Smooth muscle cell (in vitro differentiated cells): ENCODE results near the gene SCTR. TPM values are rescaled to one million over a fixed set of nuclear protein-coding genes. Genes with fewer than 3 reads are reported as not detected.

Experiments used
- DNase-seq: peaks from one replicate; lab custom pipeline; 2025; ENCODE audit not compliant: unreplicated experiment; lab: John Stamatoyannopoulos, UW
- H2AFZ ChIP-seq: fragments of 200-600 bp; sonication (generic); 2 replicates; pipeline ENCODE4 v1.6.0; 2016; ENCODE audit warnings: antibody characterized with exemption, low read depth, mild to moderate bottlenecking
- H3F3A ChIP-seq: fragments of 200-600 bp; sonication (generic); 2 replicates; pipeline ENCODE4 v1.6.0; 2017; ENCODE audit warnings: antibody characterized with exemption, low read depth
- H3K27ac ChIP-seq: fragments of 200-600 bp; sonication (generic); 2 replicates; pipeline ENCODE4 v1.5.1; 2016; ENCODE audit warnings: low read depth, mild to moderate bottlenecking
- H3K27me3 ChIP-seq: fragments of 200-600 bp; sonication (generic); 2 replicates; pipeline ENCODE4 v1.6.1; 2016; ENCODE audit warnings: low read depth, mild to moderate bottlenecking
- H3K36me3 ChIP-seq: fragments of 200-600 bp; sonication (generic); 2 replicates; pipeline ENCODE4 v1.5.1; 2016; ENCODE audit warnings: low read depth
- H3K4me1 ChIP-seq: fragments of 200-600 bp; sonication (generic); 2 replicates; pipeline ENCODE4 v1.5.1; 2016; ENCODE audit warnings: low read depth
- H3K4me2 ChIP-seq: fragments of 200-600 bp; sonication (generic); 2 replicates; pipeline ENCODE4 v1.6.0; 2016; ENCODE audit warnings: mild to moderate bottlenecking
- H3K4me3 ChIP-seq: fragments of 200-600 bp; sonication (generic); 2 replicates; pipeline ENCODE4 v1.5.1; 2016; ENCODE audit warnings: mild to moderate bottlenecking
- H3K79me2 ChIP-seq: fragments of 200-600 bp; sonication (generic); 2 replicates; pipeline ENCODE4 v1.6.0; 2016; ENCODE audit warnings: low read depth, mild to moderate bottlenecking
- H3K9ac ChIP-seq: fragments of 200-600 bp; sonication (generic); 2 replicates; pipeline ENCODE4 v1.6.0; 2016; ENCODE audit warnings: low read depth
- H3K9me3 ChIP-seq: fragments of 200-600 bp; sonication (generic); replicated peaks from 2 replicates; pipeline ENCODE4 v1.5.1; 2016; ENCODE audit warnings: low read depth
- H4K20me1 ChIP-seq: fragments of 200-600 bp; sonication (generic); 2 replicates; pipeline ENCODE4 v1.6.0; 2016; ENCODE audit warnings: low read depth
- CTCF ChIP-seq: fragments of 200-600 bp; sonication (generic); IDR thresholded peaks from 2 replicates; pipeline ENCODE4 v1.5.1; 2017; ENCODE audit warnings: borderline replicate concordance, mild to moderate bottlenecking, antibody characterized with exemption; ENCODE audit not compliant: insufficient read depth, poor library complexity, severe bottlenecking
- WGBS: methylation state at CpG from one replicate; pipeline ENCODE4 v1.1.7; 2016; ENCODE audit warnings: low lambda C conversion rate; 5-methylcytosine and 5-hydroxymethylcytosine counted together
- polyA plus RNA-seq: library from polyadenylated mRNA; unstranded; fragments of >200 nt; fragmentation: Nextera tagmentation; extraction: Ambion mirVana; gene quantifications from 2 replicates; pipeline ENCODE4 v1.2.1, GENCODE V29; 2016
- total RNA-seq: library from RNA; depleted of rRNA; stranded (reverse); fragments of >200 nt; gene quantifications from 2 replicates; pipeline ENCODE4 v1.2.3, GENCODE V29; 2014

The SCTR gene
- total and polyA plus RNA-seq, 2 experiments from 2014 or later: not detected

GRCh38 chr2:119460076-119460475 lies 64.2 kb downstream of the SCTR start:
- no peak for TF ChIP-seq CTCF

GRCh38 chr2:119455066-119455718 lies 69.1 kb downstream of the SCTR start:
- Histone ChIP-seq H3K9me3 (no peaks in the 10 kb centered on the region), H3K27me3 (no peaks in the 10 kb centered on the region), H3K36me3 (no peaks in the 10 kb centered on the region), H3K4me3 (no peak overlapping the region), H3K4me1 (no peaks in the 10 kb centered on the region), H3K27ac (no peak overlapping the region), H3F3A (no peaks in the 10 kb centered on the region), H3K4me2 (peak overlapping the region; percentile 52), H3K79me2 (no peaks in the 10 kb centered on the region), H2AFZ (peak overlapping the region; percentile 67), H3K9ac (no peak overlapping the region), H4K20me1 (no peaks in the 10 kb centered on the region)
- no peak for DNase-seq
- TF ChIP-seq CTCF: no peak
- WGBS: 54% methylated on average over 13 of the region's 13 CpGs

More at GRCh38 chr2:119460076-119460475, 64.2 kb downstream of the SCTR start:
- Histone ChIP-seq H3K4me3 (no peak overlapping the region), H4K20me1 (no peaks in the 10 kb centered on the region), H3K4me2 (no peak overlapping the region), H3K9me3 (no peaks in the 10 kb centered on the region), H3F3A (no peaks in the 10 kb centered on the region), H3K27ac (no peak overlapping the region), H3K36me3 (no peaks in the 10 kb centered on the region), H3K27me3 (no peaks in the 10 kb centered on the region), H3K79me2 (no peaks in the 10 kb centered on the region), H3K4me1 (no peaks in the 10 kb centered on the region), H3K9ac (no peak overlapping the region), H2AFZ (no peak overlapping the region)
- 60% methylated on average over 2 of the region's 2 CpGs for WGBS
- DNase-seq: no peak

GRCh38 chr2:119453972-119454593 lies 70.2 kb downstream of the SCTR start:
- Histone ChIP-seq H3K36me3 (no peaks in the 10 kb centered on the region), H3K4me1 (peaks cover 4% of the 10 kb centered on the region), H3F3A (no peaks in the 10 kb centered on the region), H3K27me3 (no peaks in the 10 kb centered on the region), H3K4me2 (no peak overlapping the region), H2AFZ (no peak overlapping the region), H3K9me3 (no peaks in the 10 kb centered on the region), H3K9ac (no peak overlapping the region), H3K27ac (no peak overlapping the region), H3K79me2 (no peaks in the 10 kb centered on the region), H3K4me3 (no peak overlapping the region), H4K20me1 (no peaks in the 10 kb centered on the region)
- WGBS: 75% methylated on average over 12 of the region's 12 CpGs
- DNase-seq: no peak
- no peak for TF ChIP-seq CTCF
